DOHH2 (cell line): ENCODE results near the gene SLC9C2.

ENCODE experiments used
- CTCF ChIP-seq: fragments of 200-600 bp; sonication (generic); IDR thresholded peaks from one replicate; pipeline ENCODE4 v1.5.1; 2014; ENCODE audit warnings: antibody characterized with exemption, mild to moderate bottlenecking, low read depth, low read length; ENCODE audit not compliant: poor library complexity, severe bottlenecking
- EZH2phosphoT487 ChIP-seq: fragments of 200-600 bp; sonication (generic); IDR thresholded peaks from 2 replicates; pipeline ENCODE4 v1.6.1; 2017; ENCODE audit warnings: borderline replicate concordance, mild to moderate bottlenecking, antibody characterized with exemption, low read length, moderate library complexity, mixed read lengths

GRCh38 chr1:173489149-173489600, 113.7 kb downstream of the SLC9C2 start:
- TF ChIP-seq EZH2phosphoT487 (no peak), CTCF (no peak)
